Middle frontal gyrus (tissue), 1 donor: ENCODE data around the gene RHBG.
"Not testable (repeated sequence)": the region's sequence is repeated elsewhere in the genome, so short reads cannot be mapped to it uniquely, and the experiment has no call there.

Experiments
- DNase-seq: peaks from one replicate; pipeline ENCODE4 v3.0.0-alpha.2; 2015; ENCODE audit warnings: low spot score; ENCODE audit errors: extremely low spot score

The RHBG gene

GRCh38 chr1:156368889-156369684 is at the start of gene RHBG:
RHBG (plus strand) TSS chr1:156369211; CDS start chr1:156369250, 39 bp downstream.
- DNase-seq: no peak

- no peak for DNase-seq
Observed at GRCh38 chr1:156319664-156320063, 49.3 kb upstream of the RHBG start.

- no peak for DNase-seq
Observed at GRCh38 chr1:156320560-156320959, 48.5 kb upstream of the RHBG start.

GRCh38 chr1:156323179-156323578 is 45.8 kb upstream of the RHBG start:
- DNase-seq: not testable (repeated sequence)

GRCh38 chr1:156336242-156336641 is 32.8 kb upstream of the RHBG start:
- no peak for DNase-seq

- no peak for DNase-seq
Observed at GRCh38 chr1:156337052-156337887, 31.7 kb upstream of the RHBG start.

GRCh38 chr1:156337888-156338179 is 31.2 kb upstream of the RHBG start:
- DNase-seq: no peak

GRCh38 chr1:156338180-156338976 is 30.6 kb upstream of the RHBG start, which contains the start of the genes CCT3 and TSACC:
CCT3 (minus strand) TSS chr1:156338292; CDS start chr1:156338184, 108 bp downstream.
TSACC (plus strand) TSS chr1:156338526; CDS start chr1:156339758, 1,232 bp downstream.
- peak; percentile 97 for DNase-seq

- DNase-seq: no peak
Observed at GRCh38 chr1:156342166-156342955, 26.6 kb upstream of the RHBG start.

GRCh38 chr1:156344409-156344808 is 24.6 kb upstream of the RHBG start:
- DNase-seq: no peak

GRCh38 chr1:156346035-156346434 is 23.0 kb upstream of the RHBG start:
- not testable (repeated sequence) for DNase-seq

- DNase-seq: no peak
Observed at GRCh38 chr1:156346636-156347035, 22.4 kb upstream of the RHBG start.

GRCh38 chr1:156347331-156347730 is 21.7 kb upstream of the RHBG start:
- DNase-seq: no peak

GRCh38 chr1:156352481-156352880 is 16.5 kb upstream of the RHBG start:
- DNase-seq: not testable (repeated sequence)

- DNase-seq: no peak
Observed at GRCh38 chr1:156356262-156356874, 12.6 kb upstream of the RHBG start.

- no peak for DNase-seq
Observed at GRCh38 chr1:156356875-156357534, 12.0 kb upstream of the RHBG start.

GRCh38 chr1:156357977-156358376 is 11.0 kb upstream of the RHBG start:
- no peak for DNase-seq

- no peak for DNase-seq
Observed at GRCh38 chr1:156358641-156359040, 10.4 kb upstream of the RHBG start.

GRCh38 chr1:156359249-156359648 is 9.8 kb upstream of the RHBG start:
- no peak for DNase-seq

GRCh38 chr1:156359973-156360372 is 9.0 kb upstream of the RHBG start:
- no peak for DNase-seq
